Suprapubic skin (tissue), 4 donors: ENCODE results near the gene GRAP2.

Experiments used
- CTCF ChIP-seq, 2 donors: fragments of 200-600 bp in 1 of 2; fragments of 450-650 bp in 1 of 2; sonication (generic) in 1 of 2; IDR thresholded peaks; one replicate each; pipeline ENCODE4 v1.5.1; 2016 to 2019; ENCODE audit warnings: antibody characterized with exemption in 2 of 2, mild to moderate bottlenecking in 1 of 2, moderate library complexity in 1 of 2
- POLR2A ChIP-seq, 2 donors: fragments of 450-650 bp; IDR thresholded peaks; one replicate each; pipeline ENCODE4 v1.6.1; 2017; ENCODE audit warnings: antibody characterized with exemption in 2 of 2, mild to moderate bottlenecking in 2 of 2, moderate library complexity in 2 of 2
- POLR2AphosphoS5 ChIP-seq, 3 donors: sonication (generic); formaldehyde crosslinking; IDR thresholded peaks; one replicate each; pipeline ENCODE4 v1.6.1; 2017; ENCODE audit warnings: antibody characterized with exemption in 3 of 3

GRCh38 chr22:39966470-39966869 is 65.6 kb downstream of the GRAP2 start:
- TF ChIP-seq CTCF (IDR thresholded peaks at IDR 0.05), result no peak
- no peak for TF ChIP-seq POLR2A (IDR thresholded peaks at IDR 0.05)
- no peak for TF ChIP-seq POLR2AphosphoS5 (IDR thresholded peaks at IDR 0.05)
